Measurements from ENCODE around the gene BTF3.
A peak's percentile ranks its signal among the peaks of the same experiment; 100 is the strongest.

Gene BTF3

GRCh38 chr5:73515232-73515631 is 17.0 kb downstream of the BTF3 start:
- Mint-ChIP-seq H3K4me3 (no peak overlapping the region), H3K36me3 (ENCODE audit: insufficient read depth) (peaks cover 6% of the 10 kb centered on the region), H3K27me3 (no peaks in the 10 kb centered on the region), H3K27ac (no peak overlapping the region), H3K4me1 (ENCODE audit: low read depth in 2 of 2) (peaks cover 4 to 6% of the 10 kb centered on the region in 2 donors), H3K9me3 (no peaks in the 10 kb centered on the region)
- DNase-seq (no peak), ATAC-seq (replicated peaks) (no peak)

DNA sequence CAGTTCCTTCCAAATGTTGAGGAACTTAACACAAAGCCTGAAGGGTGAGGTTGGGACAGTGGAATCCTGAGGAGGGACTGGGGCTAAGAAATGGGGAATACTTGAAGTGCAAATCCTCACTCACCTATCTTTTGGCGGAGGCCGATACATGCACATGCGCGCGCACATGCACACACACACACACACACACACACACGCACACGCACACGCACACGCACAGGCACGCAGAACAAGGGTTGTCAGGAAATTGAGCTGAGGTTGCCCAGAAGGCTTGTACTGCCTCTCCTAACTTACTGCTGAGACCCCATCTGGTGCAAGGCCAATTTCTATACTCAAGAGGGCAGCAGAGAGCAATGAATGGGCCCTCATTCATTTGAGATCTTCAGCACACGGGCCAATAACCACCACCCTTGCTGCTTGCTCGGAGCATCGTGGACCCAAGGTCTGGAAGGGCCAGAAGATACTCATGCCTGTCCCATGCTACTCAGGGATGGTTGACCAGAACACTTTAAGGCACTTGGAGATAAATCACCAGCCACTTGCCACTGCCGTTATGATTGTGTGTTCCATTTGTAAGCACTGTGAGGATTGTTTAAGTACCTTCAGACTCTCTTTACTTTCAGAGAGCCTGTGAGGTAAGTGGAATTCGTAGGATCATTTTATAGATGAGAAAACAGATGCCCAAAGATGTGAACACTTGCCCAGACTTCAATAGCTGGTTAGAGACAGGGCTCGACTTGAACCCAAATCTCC is 21.5 kb downstream of the BTF3 start:
- DNase-seq (peak; percentile 70 to 75 (median 70)), ATAC-seq (replicated peaks) (peak; percentile 99)
- peaks cover 11% of the 10 kb centered on the region for H3K36me3 Mint-ChIP-seq (ENCODE audit: insufficient read depth)
- H3K4me1 Mint-ChIP-seq (ENCODE audit: low read depth in 2 of 2), result peaks cover 4 to 6% of the 10 kb centered on the region in 2 donors
- H3K27ac Mint-ChIP-seq, result peak overlapping the region in 1 of 2 donors; percentile 32
- H3K9me3 Mint-ChIP-seq, result no peaks in the 10 kb centered on the region
- H3K27me3 Mint-ChIP-seq, result no peaks in the 10 kb centered on the region
- peak overlapping the region; percentile 11 to 46 for H3K4me3 Mint-ChIP-seq

GRCh38 chr5:73522989-73523388 is 24.7 kb downstream of the BTF3 start:
- H3K4me1 Mint-ChIP-seq (ENCODE audit: low read depth in 2 of 2), result peaks cover 4 to 6% of the 10 kb centered on the region in 2 donors
- H3K9me3 Mint-ChIP-seq, result no peaks in the 10 kb centered on the region
- no peak overlapping the region for H3K4me3 Mint-ChIP-seq
- DNase-seq (no peak), ATAC-seq (replicated peaks) (no peak)
- no peak overlapping the region for H3K27ac Mint-ChIP-seq
- H3K27me3 Mint-ChIP-seq, result no peaks in the 10 kb centered on the region
- peaks cover 11% of the 10 kb centered on the region for H3K36me3 Mint-ChIP-seq (ENCODE audit: insufficient read depth)

GRCh38 chr5:73523861-73524260 is 25.6 kb downstream of the BTF3 start:
- ATAC-seq (replicated peaks), result no peak
- Mint-ChIP-seq H3K4me1 (ENCODE audit: low read depth in 2 of 2) (peaks cover 4 to 6% of the 10 kb centered on the region in 2 donors), H3K36me3 (ENCODE audit: insufficient read depth) (peaks cover 11% of the 10 kb centered on the region), H3K27ac (no peak overlapping the region), H3K9me3 (no peaks in the 10 kb centered on the region), H3K4me3 (no peak overlapping the region), H3K27me3 (no peaks in the 10 kb centered on the region)
- DNase-seq, result no peak

DNA sequence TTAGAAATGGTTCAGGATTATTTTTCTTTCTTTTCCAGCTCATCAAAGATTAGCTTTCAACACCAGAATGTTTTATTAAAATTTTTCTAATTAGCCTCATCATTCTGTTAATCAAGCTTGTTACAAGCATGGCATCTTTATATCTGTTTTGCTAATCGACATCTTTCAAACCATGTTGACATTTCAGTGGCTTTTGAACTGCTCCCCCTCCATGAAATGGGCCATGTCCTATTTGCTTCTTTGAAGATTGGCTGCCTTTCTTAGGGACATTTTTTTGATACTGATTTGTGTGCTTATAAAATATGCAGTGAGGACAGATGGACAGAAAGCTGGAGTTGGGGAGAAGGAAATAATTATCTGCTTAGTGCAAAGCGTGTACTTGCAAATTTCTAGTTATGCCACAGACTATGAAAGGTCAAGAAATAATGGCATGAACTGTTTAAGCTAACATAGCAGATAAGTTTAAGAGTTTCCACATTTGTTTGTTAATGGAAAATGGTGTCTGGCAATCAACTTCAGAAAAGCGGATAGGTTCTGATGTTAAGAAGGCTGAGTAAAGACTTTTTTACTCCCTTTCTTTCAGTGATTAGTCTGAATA is 27.5 kb downstream of the BTF3 start:
- ATAC-seq (replicated peaks) (no peak), DNase-seq (no peak)
- no peaks in the 10 kb centered on the region for H3K9me3 Mint-ChIP-seq
- H3K4me3 Mint-ChIP-seq, result no peak overlapping the region
- peaks cover 4% of the 10 kb centered on the region for H3K36me3 Mint-ChIP-seq (ENCODE audit: insufficient read depth)
- H3K4me1 Mint-ChIP-seq (ENCODE audit: low read depth in 2 of 2), result no peaks in the 10 kb centered on the region
- H3K27me3 Mint-ChIP-seq, result no peaks in the 10 kb centered on the region
- H3K27ac Mint-ChIP-seq, result no peak overlapping the region

GRCh38 chr5:73528248-73528647 is 30.0 kb downstream of the BTF3 start:
- peaks cover 18% of the 10 kb centered on the region in 2 donors for H3K27me3 Mint-ChIP-seq
- no peaks in the 10 kb centered on the region for H3K4me1 Mint-ChIP-seq (ENCODE audit: low read depth in 2 of 2)
- DNase-seq (no peak), ATAC-seq (replicated peaks) (no peak)
- H3K4me3 Mint-ChIP-seq, result no peak overlapping the region
- no peaks in the 10 kb centered on the region for H3K9me3 Mint-ChIP-seq
- no peak overlapping the region for H3K27ac Mint-ChIP-seq
- peaks cover under 1% of the 10 kb centered on the region for H3K36me3 Mint-ChIP-seq (ENCODE audit: insufficient read depth)

- no peak for DNase-seq
- H3K4me1 Mint-ChIP-seq (ENCODE audit: low read depth in 2 of 2), result no peaks in the 10 kb centered on the region
- H3K27me3 Mint-ChIP-seq, result peaks cover 26% of the 10 kb centered on the region in 2 donors
- H3K4me3 Mint-ChIP-seq, result no peak overlapping the region
- no peak for ATAC-seq (replicated peaks)
- H3K9me3 Mint-ChIP-seq, result no peaks in the 10 kb centered on the region
- no peaks in the 10 kb centered on the region for H3K36me3 Mint-ChIP-seq (ENCODE audit: insufficient read depth)
- H3K27ac Mint-ChIP-seq, result no peak overlapping the region
These were observed 30.8 kb downstream of the BTF3 start for GRCh38 chr5:73529081-73529480.

- ATAC-seq (replicated peaks) (no peak), DNase-seq (no peak)
- Mint-ChIP-seq H3K4me3 (no peak overlapping the region), H3K27ac (no peak overlapping the region), H3K9me3 (no peaks in the 10 kb centered on the region), H3K36me3 (ENCODE audit: insufficient read depth) (no peaks in the 10 kb centered on the region), H3K27me3 (peaks cover 31% of the 10 kb centered on the region in 2 donors), H3K4me1 (ENCODE audit: low read depth in 2 of 2) (no peaks in the 10 kb centered on the region)
These were observed 33.1 kb downstream of the BTF3 start for GRCh38 chr5:73531356-73531755.

- H3K9me3 Mint-ChIP-seq, result no peaks in the 10 kb centered on the region
- ATAC-seq (replicated peaks) (no peak), DNase-seq (no peak)
- no peak overlapping the region for H3K4me3 Mint-ChIP-seq
- no peak overlapping the region for H3K27ac Mint-ChIP-seq
- H3K27me3 Mint-ChIP-seq, result peaks cover 31% of the 10 kb centered on the region in 2 donors
- H3K36me3 Mint-ChIP-seq (ENCODE audit: insufficient read depth), result no peaks in the 10 kb centered on the region
- H3K4me1 Mint-ChIP-seq (ENCODE audit: low read depth in 2 of 2), result no peaks in the 10 kb centered on the region
These were observed 34.0 kb downstream of the BTF3 start for GRCh38 chr5:73532195-73532594.

GRCh38 chr5:73534011-73534644 is 35.9 kb downstream of the BTF3 start:
- Mint-ChIP-seq H3K27ac (no peak overlapping the region), H3K27me3 (peaks cover 31% of the 10 kb centered on the region in 2 donors), H3K4me1 (ENCODE audit: low read depth in 2 of 2) (no peaks in the 10 kb centered on the region), H3K9me3 (no peaks in the 10 kb centered on the region), H3K36me3 (ENCODE audit: insufficient read depth) (no peaks in the 10 kb centered on the region), H3K4me3 (no peak overlapping the region)
- no peak for DNase-seq
- no peak for ATAC-seq (replicated peaks)

DNA sequence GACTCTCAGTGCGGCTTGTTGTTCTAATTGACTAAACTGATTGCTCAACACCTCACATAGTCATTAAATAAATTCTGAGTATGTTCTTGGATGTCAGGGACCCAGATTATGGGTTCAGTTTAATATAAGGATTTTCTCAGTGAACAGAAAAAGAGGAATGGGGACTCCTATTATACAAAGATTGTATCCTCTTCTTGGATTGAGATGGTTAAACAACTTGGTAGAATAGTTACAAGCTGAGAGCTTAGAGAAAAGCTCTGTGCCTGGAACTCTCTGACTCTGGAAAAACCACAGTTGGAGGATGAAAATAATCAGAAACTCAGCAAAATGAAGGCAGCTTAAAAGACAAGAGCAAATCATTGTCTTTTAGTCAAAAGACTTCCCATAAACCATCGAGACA is 36.7 kb downstream of the BTF3 start:
- DNase-seq (no peak), ATAC-seq (replicated peaks) (no peak)
- Mint-ChIP-seq H3K4me3 (no peak overlapping the region), H3K36me3 (ENCODE audit: insufficient read depth) (no peaks in the 10 kb centered on the region), H3K4me1 (ENCODE audit: low read depth in 2 of 2) (no peaks in the 10 kb centered on the region), H3K27ac (no peak overlapping the region), H3K9me3 (no peaks in the 10 kb centered on the region), H3K27me3 (peaks cover 34 to 35% of the 10 kb centered on the region in 2 donors)

- Mint-ChIP-seq H3K4me3 (no peak overlapping the region), H3K9me3 (no peaks in the 10 kb centered on the region), H3K4me1 (ENCODE audit: low read depth in 2 of 2) (no peaks in the 10 kb centered on the region), H3K36me3 (ENCODE audit: insufficient read depth) (no peaks in the 10 kb centered on the region), H3K27me3 (peaks cover 20 to 46% of the 10 kb centered on the region in 2 donors), H3K27ac (no peak overlapping the region)
- no peak for DNase-seq
- ATAC-seq (replicated peaks), result no peak
These were observed 41.5 kb downstream of the BTF3 start for GRCh38 chr5:73539730-73540129.

GRCh38 chr5:73540192-73540591 is 42.0 kb downstream of the BTF3 start:
- H3K36me3 Mint-ChIP-seq (ENCODE audit: insufficient read depth), result no peaks in the 10 kb centered on the region
- H3K9me3 Mint-ChIP-seq, result no peaks in the 10 kb centered on the region
- ATAC-seq (replicated peaks) (no peak), DNase-seq (no peak)
- H3K27me3 Mint-ChIP-seq, result peaks cover 23 to 51% of the 10 kb centered on the region in 2 donors
- H3K4me1 Mint-ChIP-seq (ENCODE audit: low read depth in 2 of 2), result no peaks in the 10 kb centered on the region
- H3K27ac Mint-ChIP-seq, result no peak overlapping the region
- H3K4me3 Mint-ChIP-seq, result no peak overlapping the region

DNA sequence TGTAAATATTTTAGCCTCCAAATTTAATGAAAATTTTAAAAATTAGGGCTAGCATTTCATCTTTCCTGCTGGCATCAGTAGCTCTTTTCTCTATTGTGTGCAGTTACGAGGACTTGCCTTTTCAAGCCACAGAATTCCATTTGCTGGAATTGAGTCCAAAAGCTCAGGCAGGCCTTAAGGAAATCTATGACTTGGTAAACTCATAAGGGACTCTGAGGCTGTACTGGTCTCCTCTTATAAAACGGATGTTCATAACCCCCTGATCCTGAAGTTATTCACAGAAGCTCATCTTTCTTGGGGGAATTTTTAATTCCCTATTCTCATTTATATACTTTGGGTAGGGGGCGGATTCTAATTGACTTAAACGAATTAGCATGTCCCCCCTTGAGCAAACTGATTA is 43.8 kb downstream of the BTF3 start:
- Mint-ChIP-seq H3K27me3 (peaks cover 28 to 58% of the 10 kb centered on the region in 2 donors), H3K9me3 (no peaks in the 10 kb centered on the region), H3K27ac (no peak overlapping the region), H3K36me3 (ENCODE audit: insufficient read depth) (no peaks in the 10 kb centered on the region), H3K4me3 (no peak overlapping the region), H3K4me1 (ENCODE audit: low read depth in 2 of 2) (no peaks in the 10 kb centered on the region)
- ATAC-seq (replicated peaks) (no peak), DNase-seq (no peak)

All from effector memory CD8-positive, alpha-beta T cell (primary cell).